ENCODE results near the gene TRIO.

TRIO gene

DNA sequence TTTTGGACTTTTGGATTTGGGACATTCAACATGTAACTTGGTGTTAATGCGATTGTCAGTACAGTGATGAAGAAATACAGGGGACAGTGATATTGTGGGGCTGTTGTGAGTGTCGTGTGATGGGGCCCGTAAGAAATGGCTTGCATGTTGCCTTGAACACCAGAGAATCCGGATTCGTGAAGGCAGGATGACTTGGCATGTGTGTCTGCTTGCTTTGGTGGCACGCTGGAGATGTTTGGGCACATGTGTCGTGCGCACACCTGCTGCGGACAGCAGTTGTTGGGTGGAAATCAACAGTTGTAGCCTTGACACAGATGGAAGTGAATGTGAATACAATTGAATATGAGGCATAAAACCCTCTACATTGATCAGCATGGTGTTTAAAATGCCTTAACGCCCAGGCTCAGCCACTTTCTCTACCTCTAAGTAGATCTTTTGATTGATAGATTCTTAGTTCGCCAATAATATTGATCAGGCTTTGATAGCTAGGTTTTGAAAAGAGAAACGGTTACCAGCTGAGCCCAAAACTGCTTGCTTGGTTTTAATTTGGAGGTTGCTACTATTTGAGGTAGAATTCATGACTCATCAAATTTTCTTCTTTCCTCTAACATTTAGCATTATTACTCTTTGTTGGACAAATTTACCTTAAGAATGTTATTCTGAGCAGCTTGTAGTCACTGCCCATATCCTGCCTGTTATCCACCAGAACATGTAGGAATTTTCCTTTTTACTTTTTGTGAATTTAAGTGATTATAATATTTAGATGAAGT, 94.4 kb downstream of the TRIO start:
- no peak overlapping the region for H3K27ac ChIP-seq
- no peak for DNase-seq (ENCODE audit: low read depth, low spot score)

- H3K27ac ChIP-seq, result no peak overlapping the region
- DNase-seq (ENCODE audit: low read depth, low spot score), result no peak
Observed at GRCh38 chr5:14238272-14238671, 95.1 kb downstream of the TRIO start.

DNA sequence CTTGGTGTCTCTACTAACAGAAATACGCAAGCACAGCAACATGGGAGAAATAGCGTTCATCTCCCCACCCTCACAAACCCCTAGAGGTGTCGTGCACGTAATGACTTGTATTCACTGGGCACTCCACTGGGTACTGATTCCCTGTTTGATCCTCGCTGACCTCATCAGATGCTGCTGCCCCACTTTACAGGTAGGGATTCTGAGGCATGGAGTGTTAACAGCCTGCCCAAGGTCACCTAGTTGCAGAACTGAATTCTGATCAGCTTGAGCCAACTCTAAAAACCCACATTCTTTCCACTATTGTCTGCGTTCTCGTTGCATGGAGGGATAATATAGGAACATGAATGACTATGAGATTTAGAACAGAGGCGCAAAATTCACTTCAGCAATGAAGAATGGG, 96.3 kb downstream of the TRIO start:
- no peak for DNase-seq (ENCODE audit: low read depth, low spot score)
- H3K27ac ChIP-seq, result no peak overlapping the region

DNA sequence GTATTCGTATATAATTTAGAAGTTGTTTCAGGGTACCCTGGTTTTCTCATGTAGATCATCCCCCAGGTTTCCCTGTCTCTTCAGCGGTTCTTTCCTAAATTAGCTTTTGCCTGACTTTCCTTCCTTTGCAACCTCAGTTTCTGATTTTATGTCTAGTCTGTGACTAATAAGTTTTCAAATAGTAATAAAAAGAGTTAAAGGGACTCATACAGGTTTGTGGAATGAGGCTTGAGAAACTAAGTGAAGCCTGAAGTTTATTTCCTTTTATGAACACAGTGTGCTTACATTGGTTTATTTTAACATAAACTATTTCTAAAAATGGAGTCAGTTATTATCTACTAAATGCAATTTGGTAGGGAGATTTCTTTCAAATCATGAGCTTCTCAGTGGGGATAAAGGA, 96.8 kb downstream of the TRIO start:
- no peak overlapping the region for H3K27ac ChIP-seq
- no peak for DNase-seq (ENCODE audit: low read depth, low spot score)

GRCh38 chr5:14240359-14240758, 97.2 kb downstream of the TRIO start:
- H3K27ac ChIP-seq, result no peak overlapping the region

GRCh38 chr5:14241141-14241540, 98.0 kb downstream of the TRIO start:
- no peak for DNase-seq (ENCODE audit: low read depth, low spot score)
- H3K27ac ChIP-seq, result no peak overlapping the region

More at GRCh38 chr5:14240359-14240758, 97.2 kb downstream of the TRIO start:
- DNase-seq (ENCODE audit: low read depth, low spot score), result no peak

GRCh38 chr5:14242447-14242846, 99.3 kb downstream of the TRIO start:
- DNase-seq (ENCODE audit: low read depth, low spot score), result no peak

DNA sequence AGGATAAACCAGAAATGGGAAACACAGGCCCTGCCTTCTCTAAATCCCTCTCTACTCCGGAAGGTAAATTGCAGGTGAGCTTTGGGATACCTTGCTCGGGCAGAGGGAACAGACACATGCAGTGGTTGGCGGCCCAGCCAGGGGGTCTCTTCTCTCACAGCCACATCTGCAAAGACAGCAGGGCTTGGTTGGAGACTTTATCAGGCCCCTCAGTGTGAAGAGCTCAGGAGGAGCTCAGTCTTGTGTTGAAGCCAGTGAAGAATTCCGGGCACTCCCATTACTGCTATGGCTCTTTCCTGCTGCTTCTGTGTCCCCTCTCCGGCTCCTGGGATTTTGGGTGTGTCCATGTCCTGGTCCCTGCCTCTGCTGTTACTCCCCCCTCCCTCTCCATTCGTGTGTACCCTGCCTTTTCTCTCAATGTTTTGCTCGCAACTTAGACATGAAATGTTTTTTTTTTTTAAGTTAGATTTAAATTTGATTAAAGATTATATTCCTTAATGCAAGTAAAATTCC, 99.8 kb downstream of the TRIO start:
- no peak overlapping the region for H3K27ac ChIP-seq
- DNase-seq (ENCODE audit: low read depth, low spot score), result no peak

More at GRCh38 chr5:14242447-14242846, 99.3 kb downstream of the TRIO start:
- H3K27ac ChIP-seq, result no peak overlapping the region

GRCh38 chr5:14243766-14244165, 100.6 kb downstream of the TRIO start:
- no peak overlapping the region for H3K27ac ChIP-seq

DNA sequence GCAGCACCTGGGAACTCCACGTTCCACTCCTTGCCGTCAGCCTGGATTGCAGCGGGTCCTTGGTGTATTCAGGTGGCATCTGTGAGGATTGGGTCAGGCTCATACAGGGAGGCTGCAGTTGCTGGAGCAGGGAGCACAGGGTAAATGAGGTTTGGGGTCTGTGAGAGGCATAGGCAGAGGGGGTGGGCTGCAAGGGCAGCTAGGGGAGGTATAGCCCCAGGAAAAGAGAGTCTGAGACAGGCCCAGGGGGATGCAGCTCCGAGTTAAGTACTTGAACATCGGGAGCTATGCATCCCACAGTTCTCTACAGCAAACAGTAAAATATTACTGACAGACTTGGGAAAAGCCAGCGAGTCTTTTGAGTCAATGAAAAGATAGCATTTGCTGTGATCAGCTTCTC, 101.6 kb downstream of the TRIO start:
- DNase-seq (ENCODE audit: low read depth, low spot score), result no peak
- no peak overlapping the region for H3K27ac ChIP-seq

More at GRCh38 chr5:14243766-14244165, 100.6 kb downstream of the TRIO start:
- DNase-seq (ENCODE audit: low read depth, low spot score), result no peak

DNA sequence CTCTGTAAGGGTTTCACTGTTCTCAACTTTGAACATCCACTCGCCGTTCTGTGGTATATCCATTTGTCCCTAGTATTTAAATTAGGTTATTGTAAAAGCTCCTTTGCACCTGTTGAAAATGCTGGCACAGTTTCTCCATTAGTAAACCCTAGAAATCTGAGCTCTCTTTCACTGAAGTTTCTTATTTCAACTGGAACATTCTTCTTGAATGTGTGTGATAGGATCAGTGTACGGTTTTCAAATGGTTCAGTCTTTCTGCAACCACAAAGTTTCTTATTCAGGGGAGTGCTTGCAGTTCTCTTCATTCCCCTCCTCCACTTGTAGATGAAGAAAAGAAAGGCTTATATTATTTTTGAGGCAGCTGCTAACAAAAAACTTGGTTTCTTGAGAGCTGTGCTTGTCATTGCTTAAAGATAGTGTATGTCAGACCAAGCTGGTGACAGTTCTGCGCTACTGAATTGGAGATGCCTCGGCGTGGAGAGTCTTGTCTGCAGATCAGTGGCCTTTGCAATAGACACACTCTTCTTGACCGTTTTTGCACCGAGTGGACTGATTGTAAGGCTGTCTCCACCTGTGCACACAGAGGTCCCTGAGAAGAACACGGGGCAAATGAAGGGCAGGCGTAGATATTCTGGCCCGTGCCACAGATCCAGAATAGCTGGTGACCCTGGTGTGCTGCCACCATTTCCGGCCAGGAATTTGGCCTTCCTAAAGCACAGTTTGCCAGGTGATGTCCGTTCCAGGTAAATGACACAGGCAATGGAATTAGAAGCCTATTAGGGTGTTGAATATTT, 102.2 kb downstream of the TRIO start:
- DNase-seq (ENCODE audit: low read depth, low spot score), result no peak
- no peak overlapping the region for H3K27ac ChIP-seq

DNA sequence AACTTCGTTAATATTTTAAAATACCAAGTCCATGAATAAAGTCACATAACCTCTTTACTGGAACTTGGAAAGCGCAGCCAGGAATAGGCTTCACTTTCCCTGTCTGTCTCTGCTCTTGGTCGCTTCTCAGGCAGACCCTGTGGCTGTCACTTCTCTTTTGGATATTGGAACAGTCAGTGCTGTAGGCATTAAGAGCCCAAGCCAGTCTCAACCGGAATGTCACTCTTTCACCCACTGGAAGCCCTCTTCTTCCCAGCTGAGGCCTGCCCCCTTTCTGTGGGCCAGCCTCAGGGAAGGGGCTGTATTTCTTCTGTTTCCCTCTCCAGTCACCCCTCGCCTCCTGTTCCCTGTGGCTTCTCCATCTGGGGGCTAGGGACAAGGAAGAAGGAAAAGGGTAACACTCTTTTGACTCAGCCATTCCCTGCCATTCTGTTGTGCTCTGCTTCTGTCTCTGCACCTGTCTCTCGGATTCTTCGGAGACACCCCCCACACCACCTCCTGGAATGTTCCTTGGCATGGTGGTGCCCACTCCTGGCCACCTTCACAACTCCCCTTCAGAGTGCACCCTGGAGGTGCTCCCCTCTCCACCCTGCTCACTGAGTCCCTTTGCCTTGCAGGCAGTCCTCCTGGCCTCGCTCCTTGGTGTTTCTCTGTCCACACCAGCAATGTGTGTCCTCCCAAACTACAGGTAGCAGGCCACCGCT, 103.4 kb downstream of the TRIO start:
- DNase-seq (ENCODE audit: low read depth, low spot score), result no peak
- no peak overlapping the region for H3K27ac ChIP-seq

GRCh38 chr5:14247054-14247386, 103.9 kb downstream of the TRIO start:
- no peak overlapping the region for H3K27ac ChIP-seq
- DNase-seq (ENCODE audit: low read depth, low spot score), result no peak

DNA sequence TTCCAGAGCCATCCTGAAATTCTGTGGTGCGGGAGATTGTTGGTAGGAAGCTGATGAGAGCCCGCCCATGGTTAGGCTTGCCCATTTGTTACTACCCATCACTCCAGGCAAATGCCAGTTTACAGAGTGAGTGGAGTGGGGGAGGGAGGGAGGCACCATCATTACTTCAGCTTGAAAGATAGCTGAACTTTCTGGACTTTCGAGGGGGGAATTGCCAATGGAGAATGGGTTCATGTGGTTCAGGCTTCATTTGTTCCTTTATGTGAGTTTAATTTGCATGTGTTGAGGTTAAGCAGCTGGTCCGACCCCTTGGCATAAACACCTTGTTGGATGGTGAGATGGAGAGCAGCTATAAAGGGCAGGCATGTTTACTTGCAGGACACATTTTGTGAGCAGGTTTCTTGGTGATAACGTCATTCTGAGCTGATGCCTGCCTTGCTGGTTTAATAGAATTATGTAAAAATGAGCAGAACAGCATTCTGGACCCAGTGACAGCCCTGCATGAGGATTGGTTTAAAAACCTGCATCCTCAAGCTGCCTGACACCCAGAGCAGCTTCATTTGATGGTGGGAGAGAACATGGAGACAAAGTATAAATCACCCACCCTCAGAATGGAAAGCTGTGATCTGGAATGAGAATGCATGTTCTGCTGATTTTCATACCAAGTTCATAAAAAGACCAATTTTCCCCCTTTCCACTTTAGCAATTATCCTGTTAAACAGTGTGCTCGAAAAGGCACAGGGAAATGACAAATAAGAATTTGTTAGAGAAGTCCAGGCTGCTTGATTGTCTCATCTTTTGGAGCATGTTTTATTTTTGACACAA, 106.3 kb downstream of the TRIO start:
- H3K27ac ChIP-seq, result no peak overlapping the region
- no peak for DNase-seq (ENCODE audit: low read depth, low spot score)

- peak overlapping the region; percentile 4 for H3K27ac ChIP-seq
Observed at GRCh38 chr5:14250084-14250695, 107.0 kb downstream of the TRIO start.

GRCh38 chr5:14250748-14251701, 107.9 kb downstream of the TRIO start:
- no peak for DNase-seq (ENCODE audit: low read depth, low spot score)
- no peak overlapping the region for H3K27ac ChIP-seq

More at GRCh38 chr5:14250084-14250695, 107.0 kb downstream of the TRIO start:
- no peak for DNase-seq (ENCODE audit: low read depth, low spot score)

DNA sequence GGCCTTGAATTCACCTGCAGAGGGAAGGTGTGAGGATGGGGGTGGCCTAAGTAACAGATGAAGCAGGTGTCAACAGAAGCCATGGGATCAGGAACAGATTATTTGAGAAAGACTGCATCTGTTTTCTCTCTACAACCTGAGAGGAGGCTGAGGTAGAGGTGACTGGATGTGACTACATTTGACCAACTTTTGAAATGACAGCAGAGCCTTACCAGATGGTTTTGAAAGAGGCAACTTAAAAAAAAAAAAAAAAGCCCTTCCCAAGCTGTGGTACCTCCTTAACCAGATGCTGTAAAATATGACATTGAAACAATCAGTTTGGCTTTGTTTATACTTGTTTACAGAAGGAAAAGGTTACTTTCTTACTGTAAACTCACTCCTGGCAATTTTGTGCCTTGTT, 108.6 kb downstream of the TRIO start:
- H3K27ac ChIP-seq, result no peak overlapping the region
- DNase-seq (ENCODE audit: low read depth, low spot score), result no peak

DNA sequence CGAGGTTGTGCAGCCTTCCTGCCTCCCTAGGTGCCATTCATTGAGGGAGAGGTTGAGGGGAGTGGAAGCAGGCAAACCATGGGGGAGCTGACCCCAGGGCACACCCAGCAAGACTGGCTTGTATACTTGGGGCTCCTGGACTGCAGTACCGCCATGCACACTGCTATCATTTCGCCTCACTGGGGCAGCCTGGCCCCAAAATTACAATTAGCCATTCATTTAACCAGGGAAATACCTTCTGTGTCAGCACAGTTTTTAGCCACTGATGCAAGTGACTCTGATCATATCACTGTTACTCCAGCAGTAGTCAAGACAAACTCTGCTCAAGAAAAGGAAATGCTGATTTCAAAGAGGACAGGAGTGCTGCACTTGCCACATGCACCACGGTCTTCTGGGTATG, 109.7 kb downstream of the TRIO start:
- no peak overlapping the region for H3K27ac ChIP-seq
- DNase-seq (ENCODE audit: low read depth, low spot score), result no peak
